GM21825 (cell line): ENCODE results near the gene DNMBP.

ENCODE experiments used
- ATAC-seq: cut with Tn5 transposase; IDR thresholded peaks from one replicate; pipeline ENCODE4 v1.9.1; 2021; ENCODE audit warnings: mild to moderate bottlenecking, moderate library complexity; ENCODE audit not compliant: unreplicated experiment

The DNMBP gene

GRCh38 chr10:100009793-100010676 is at the start of gene DNMBP:
DNMBP (minus strand) TSS chr10:100009947; CDS start chr10:99972124, 37,823 bp downstream.
- peak; percentile 67 for ATAC-seq

GRCh38 chr10:100057948-100058347 is 48.2 kb upstream of the DNMBP start:
- no peak for ATAC-seq

- no peak for ATAC-seq
Measured at GRCh38 chr10:100053686-100054460, 44.1 kb upstream of the DNMBP start.

GRCh38 chr10:100046021-100046486 is 36.3 kb upstream of the DNMBP start:
- peak; percentile 52 for ATAC-seq

GRCh38 chr10:100045592-100045991 is 35.8 kb upstream of the DNMBP start:
- ATAC-seq, result no peak

- ATAC-seq, result no peak
Measured at GRCh38 chr10:100043796-100044195, 34.0 kb upstream of the DNMBP start.

GRCh38 chr10:100043344-100043743 is 33.6 kb upstream of the DNMBP start:
- ATAC-seq, result no peak

- ATAC-seq, result no peak
Measured at GRCh38 chr10:100041306-100042002, 31.7 kb upstream of the DNMBP start.

GRCh38 chr10:100038561-100039071 is 28.9 kb upstream of the DNMBP start:
- ATAC-seq, result no peak

- no peak for ATAC-seq
Measured at GRCh38 chr10:100037758-100038315, 28.1 kb upstream of the DNMBP start.

GRCh38 chr10:100036850-100037249 is 27.1 kb upstream of the DNMBP start:
- ATAC-seq, result no peak

- ATAC-seq, result no peak
Measured at GRCh38 chr10:100033766-100034418, 24.1 kb upstream of the DNMBP start.

- no peak for ATAC-seq
Measured at GRCh38 chr10:100027416-100027815, 17.7 kb upstream of the DNMBP start.

GRCh38 chr10:100025576-100025975 is 15.8 kb upstream of the DNMBP start:
- no peak for ATAC-seq

- ATAC-seq, result no peak
Measured at GRCh38 chr10:100024748-100025147, 15.0 kb upstream of the DNMBP start.

GRCh38 chr10:100022403-100022802 is 12.7 kb upstream of the DNMBP start:
- no peak for ATAC-seq

GRCh38 chr10:100021322-100021721 is 11.6 kb upstream of the DNMBP start:
- ATAC-seq, result no peak

GRCh38 chr10:100020886-100021253 is 11.1 kb upstream of the DNMBP start:
- ATAC-seq, result no peak

- ATAC-seq, result peak; percentile 82
Measured at GRCh38 chr10:100020142-100020885, 10.6 kb upstream of the DNMBP start.

- no peak for ATAC-seq
Measured at GRCh38 chr10:100019787-100020141, 10.0 kb upstream of the DNMBP start.
